GM18517 (cell line): ENCODE results near the gene NTMT1.
A peak's percentile ranks its signal among the peaks of the same experiment; 100 is the strongest.

ENCODE experiments used
- ATAC-seq: cut with Tn5 transposase; IDR thresholded peaks from one replicate; pipeline ENCODE4 v1.9.1; 2021; ENCODE audit warnings: mild to moderate bottlenecking, moderate library complexity; ENCODE audit not compliant: unreplicated experiment

NTMT1 gene

GRCh38 chr9:129613520-129614175 is 12.3 kb upstream of the NTMT1 start:
- no peak for ATAC-seq

- ATAC-seq, result no peak
Measured at GRCh38 chr9:129614932-129615331, 11.0 kb upstream of the NTMT1 start.

- no peak for ATAC-seq
Measured at GRCh38 chr9:129615407-129616285, 10.3 kb upstream of the NTMT1 start.

- ATAC-seq, result no peak
Measured at GRCh38 chr9:129617167-129617566, 8.8 kb upstream of the NTMT1 start.

- ATAC-seq, result no peak
Measured at GRCh38 chr9:129619787-129620668, 5.9 kb upstream of the NTMT1 start.

- ATAC-seq, result no peak
Measured at GRCh38 chr9:129620669-129621295, 5.2 kb upstream of the NTMT1 start, which contains the start of gene C9orf50. Gene C9orf50 (minus strand): TSS chr9:129621101. CDS start chr9:129620574, 527 bp downstream.

- no peak for ATAC-seq
Measured at GRCh38 chr9:129623331-129623730, 2.6 kb upstream of the NTMT1 start.

- no peak for ATAC-seq
Measured at GRCh38 chr9:129624168-129624759, 1.7 kb upstream of the NTMT1 start.

GRCh38 chr9:129624947-129625346 is 1.0 kb upstream of the NTMT1 start:
- no peak for ATAC-seq

- peak; percentile 28 for ATAC-seq
Measured at GRCh38 chr9:129626625-129627284, 792 bp downstream of the NTMT1 start.

GRCh38 chr9:129627556-129628440 is 1.8 kb downstream of the NTMT1 start:
- no peak for ATAC-seq

GRCh38 chr9:129628709-129629108 is 2.7 kb downstream of the NTMT1 start:
- ATAC-seq, result no peak

- ATAC-seq, result no peak
Measured at GRCh38 chr9:129629251-129629820, 3.4 kb downstream of the NTMT1 start.

- ATAC-seq, result no peak
Measured at GRCh38 chr9:129630967-129631673, 5.2 kb downstream of the NTMT1 start.

- ATAC-seq, result no peak
Measured at GRCh38 chr9:129631674-129632129, 5.7 kb downstream of the NTMT1 start.

GRCh38 chr9:129632460-129632859 is 6.5 kb downstream of the NTMT1 start:
- ATAC-seq, result no peak

GRCh38 chr9:129633207-129633606 is 7.2 kb downstream of the NTMT1 start:
- no peak for ATAC-seq

- no peak for ATAC-seq
Measured at GRCh38 chr9:129633848-129634247, 7.9 kb downstream of the NTMT1 start.
